GM12878 (cell line): ENCODE measurements around the gene MAPK8IP1. TPM values are rescaled to one million over a fixed set of nuclear protein-coding genes. Genes with fewer than 3 reads are reported as not detected.

Source experiments
- ATAC-seq: fragments of 200-7000 bp; cut with Tn5 transposase; 3 replicates; pipeline ENCODE4 v1.9.1; 2020; ENCODE audit warnings: mild to moderate bottlenecking, moderate library complexity
- BruUV-seq: library from RNA; stranded (reverse); fragments of 400-500 nt; replicated peaks from 2 replicates; lab custom pipeline; 2021; lab: Mats Ljungman, UMichigan
- CTCF ChIA-PET: fragments of 300-600 bp; sonication (Branson Sonifier 250); formaldehyde crosslinking; extraction: SDS; loops from one replicate; lab custom pipeline; 2021; ENCODE audit warnings: inconsistent platforms; lab: Yijun Ruan, JAX
- POLR2A ChIA-PET: fragments of 350-600 bp; formaldehyde crosslinking; extraction: SDS; loops from one replicate; lab custom pipeline; 2021; ENCODE audit warnings: inconsistent platforms; lab: Charles Lee
- RAD21 ChIA-PET: fragments of 300-600 bp; sonication (Branson Sonifier 250); formaldehyde crosslinking; loops from one replicate; lab custom pipeline; 2023; ENCODE audit warnings: antibody characterized with exemption; ENCODE audit not compliant: unreplicated experiment; lab: Charles Lee
- SMC1A ChIA-PET: fragments of 300-600 bp; sonication (Branson Sonifier 250); formaldehyde crosslinking; loops from one replicate; lab custom pipeline; 2023; ENCODE audit not compliant: unreplicated experiment, uncharacterized antibody; lab: Charles Lee
- DNase-seq: peaks from one replicate; pipeline ENCODE4 v3.0.0-alpha.2; 2011; ENCODE audit warnings: low read depth, low spot score
- FAIRE-seq: peaks from 3 replicates; lab custom pipeline; 2011; peaks lifted over from hg19 to GRCh38; lab: Jason Lieb, UNC
- H2AFZ ChIP-seq: 2 replicates; pipeline ENCODE4 v1.6.0; 2011; ENCODE audit warnings: low read depth, low read length, control low read depth; ENCODE audit not compliant: control insufficient read depth
- H3K27ac ChIP-seq: 2 replicates; pipeline ENCODE4 v1.5.1; 2011; ENCODE audit warnings: control low read depth; ENCODE audit not compliant: control insufficient read depth, insufficient read depth
- H3K27me3 ChIP-seq, 2 experiments: replicated peaks in 1 of 2; 2 replicates each; pipeline versions ENCODE4 v1.6.0 to v1.6.1; 2011; ENCODE audit warnings: low read length in 1 of 2; ENCODE audit not compliant: control insufficient read depth in 2 of 2, insufficient read depth in 2 of 2
- H3K36me3 ChIP-seq, 2 experiments: 2 replicates each; pipeline ENCODE4 v1.5.1; 2011; ENCODE audit warnings: low read length in 1 of 2; ENCODE audit not compliant: control insufficient read depth in 2 of 2, insufficient read depth in 2 of 2
- H3K4me1 ChIP-seq: 2 replicates; pipeline ENCODE4 v1.6.1; 2011; ENCODE audit warnings: mild to moderate bottlenecking, low read length, moderate library complexity, mixed read lengths; ENCODE audit not compliant: control insufficient read depth, insufficient read depth
- H3K4me2 ChIP-seq: 2 replicates; pipeline ENCODE4 v1.6.0; 2011; ENCODE audit warnings: control low read depth; ENCODE audit not compliant: control insufficient read depth, insufficient read depth
- H3K4me3 ChIP-seq: fragments of 200-600 bp; sonication (generic); 2 replicates; pipeline ENCODE4 v1.5.1; 2016
- H3K79me2 ChIP-seq: 2 replicates; pipeline ENCODE4 v1.6.0; 2011; ENCODE audit warnings: low read length; ENCODE audit not compliant: control insufficient read depth, insufficient read depth
- H3K9ac ChIP-seq: 2 replicates; pipeline ENCODE4 v1.8.0; 2011; ENCODE audit warnings: low read length, control low read depth, mixed read lengths; ENCODE audit not compliant: control insufficient read depth, insufficient read depth
- H3K9me3 ChIP-seq: replicated peaks from 3 replicates; pipeline ENCODE4 v1.5.1; 2011; ENCODE audit warnings: mild to moderate bottlenecking, low read length; ENCODE audit not compliant: control insufficient read depth, insufficient read depth
- H4K20me1 ChIP-seq: 2 replicates; pipeline ENCODE4 v1.6.0; 2011; ENCODE audit not compliant: control insufficient read depth, insufficient read depth
- ASH2L ChIP-seq: fragments of 300-600, 200-600 bp; sonication (generic); IDR thresholded peaks from 2 replicates; pipeline ENCODE4 v1.6.1; 2017; ENCODE audit warnings: low read depth, mild to moderate bottlenecking, borderline replicate concordance
- HDAC6 ChIP-seq: fragments of 200-600 bp; sonication (generic); IDR thresholded peaks from one replicate; pipeline ENCODE4 v1.8.0; 2017; ENCODE audit warnings: antibody characterized with exemption; ENCODE audit not compliant: unreplicated experiment
- HSF1 ChIP-seq: fragments of 150-350 bp; IDR thresholded peaks from 2 replicates; pipeline ENCODE4 v1.6.1; 2014; ENCODE audit warnings: mild to moderate bottlenecking, low read depth, low read length
- NFYB ChIP-seq: IDR thresholded peaks from 2 replicates; pipeline ENCODE4 v1.6.1; 2011; ENCODE audit warnings: low read depth, mild to moderate bottlenecking, low read length, improper control_type of control experiment, moderate library complexity; ENCODE audit not compliant: insufficient read depth
- POU2F2 ChIP-seq: IDR thresholded peaks from 3 replicates; pipeline ENCODE4 v1.6.1; 2011; ENCODE audit warnings: low read depth, mild to moderate bottlenecking, low read length, borderline replicate concordance
- RELA ChIP-seq: fragments of 450-650 bp; IDR thresholded peaks from 2 replicates; pipeline ENCODE4 v1.8.0; 2014; ENCODE audit warnings: borderline replicate concordance; ENCODE audit not compliant: partially characterized antibody
- TAF1 ChIP-seq: IDR thresholded peaks from 2 replicates; pipeline ENCODE4 v1.6.1; 2011; ENCODE audit warnings: mild to moderate bottlenecking, low read depth, low read length, borderline replicate concordance
- TBL1XR1 ChIP-seq: IDR thresholded peaks from 2 replicates; pipeline ENCODE4 v1.6.1; 2012; ENCODE audit warnings: low read depth, low read length, improper control_type of control experiment
- ZNF217 ChIP-seq: fragments of 450-650 bp; IDR thresholded peaks from 2 replicates; pipeline ENCODE4 v1.6.1; 2017; ENCODE audit warnings: antibody characterized with exemption, mild to moderate bottlenecking
- ZZZ3 ChIP-seq: IDR thresholded peaks from 2 replicates; pipeline ENCODE4 v1.6.1; 2011; ENCODE audit warnings: low read depth; ENCODE audit not compliant: control insufficient read depth, insufficient read length
- WGBS: methylation state at CpG from one replicate; pipeline ENCODE4 v1.1.6; 2016; ENCODE audit warnings: low lambda C conversion rate; ENCODE audit not compliant: insufficient replicate concordance, insufficient coverage; ENCODE audit errors: missing lambda C conversion rate; 5-methylcytosine and 5-hydroxymethylcytosine counted together
- in situ Hi-C: fragments of 300-500 bp; cut with MboI; formaldehyde crosslinking; loops from 9 replicates; pipeline ENCODE4 v1.14.3; 2018; ENCODE audit warnings: mixed read lengths
- intact Hi-C: fragments of 100-400 bp; cut with micrococcal nuclease; formaldehyde crosslinking; loops from one replicate; pipeline ENCODE4 v1.14.2; 2022; ENCODE audit not compliant: unreplicated experiment
- polyA plus RNA-seq, 11 experiments: library from polyadenylated mRNA; depleted of rRNA in 4 of 11; unstranded in 6 of 11; stranded (reverse) in 5 of 11; fragments of >200 nt; fragmentation: Nextera tagmentation in 4 of 11; fragmentation: Illumina TruSeq in 1 of 11; extraction: Ambion mirVana in 4 of 11; extraction: Trizol in 1 of 11; gene quantifications; 1 replicate in 1 of 11; 2 replicates in 10 of 11; pipeline versions ENCODE4 v1.2.1 to v1.2.3, GENCODE V29; 2011 to 2016; ENCODE audit warnings: inconsistent platforms in 2 of 11, missing spikeins in 2 of 11, low read depth in 1 of 11
- total RNA-seq, 4 experiments: library from RNA; depleted of rRNA in 3 of 4; stranded (reverse); fragments of >200 nt in 3 of 4; fragmentation: Illumina TruSeq in 1 of 4; extraction: Trizol in 1 of 4; gene quantifications; 2 replicates each; pipeline versions ENCODE4 v1.2.1 to v1.2.3, GENCODE V29; 2013 to 2021
- TF ChIP-seq, protein P1 (sequence below): fragments of 450-650 bp; IDR thresholded peaks from 2 replicates; pipeline ENCODE4 v1.6.1; 2017; ENCODE audit warnings: mild to moderate bottlenecking

Gene MAPK8IP1
- total and polyA plus RNA-seq, 10 of the 15 experiments (the other 5 are each of a cell fraction or from before 2014, with no cell fraction given) = 0.04 to 0.44 (median 0.11) TPM; not detected in 2

DNA sequence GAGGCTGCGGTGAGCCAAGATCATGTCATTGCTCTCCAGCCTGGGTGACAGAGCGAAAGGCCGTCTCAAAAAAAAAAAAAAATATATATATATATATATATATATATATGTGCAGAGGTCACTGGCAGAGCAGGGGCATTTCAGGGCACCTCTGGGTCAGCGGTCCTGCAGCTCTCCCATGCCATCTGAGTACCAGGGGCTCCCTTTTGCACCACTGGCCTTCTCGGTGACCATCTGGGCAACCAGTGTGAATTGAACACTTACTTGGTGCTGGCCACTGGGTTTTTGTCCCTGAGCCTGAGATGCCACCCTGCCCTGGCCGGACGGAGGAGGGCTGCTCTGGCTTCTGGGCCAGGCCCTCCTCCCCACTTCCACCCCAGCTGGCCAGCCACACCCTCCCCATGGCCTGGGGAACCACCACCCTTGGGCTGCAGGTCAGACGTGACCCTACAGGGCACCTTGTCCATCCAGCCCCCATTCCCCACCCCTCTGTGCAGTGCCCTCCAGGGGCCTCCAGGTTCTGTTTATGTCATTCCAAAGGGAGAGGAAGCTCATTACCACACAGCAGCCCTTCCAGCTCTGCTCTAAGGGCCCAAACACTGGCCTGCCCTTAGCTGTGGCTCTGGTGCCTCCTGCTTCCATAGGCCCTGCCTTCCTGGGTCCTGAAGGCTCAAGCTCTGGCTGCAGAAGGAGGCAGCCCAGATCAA, 10.3 kb downstream of the MAPK8IP1 start:
- CTCF ChIA-PET = interaction anchor here (0.7 kb wide), 1 partner anchor 504 kb away, joined by 3 read pairs; no protein-coding TSS in a partner anchor
- H3K27me3 ChIP-seq = peaks cover 3 to 10% of the 10 kb centered on the region in 2 experiments; a peak in 3 of 4 replicates
- TF ChIP-seq, protein P1, sequence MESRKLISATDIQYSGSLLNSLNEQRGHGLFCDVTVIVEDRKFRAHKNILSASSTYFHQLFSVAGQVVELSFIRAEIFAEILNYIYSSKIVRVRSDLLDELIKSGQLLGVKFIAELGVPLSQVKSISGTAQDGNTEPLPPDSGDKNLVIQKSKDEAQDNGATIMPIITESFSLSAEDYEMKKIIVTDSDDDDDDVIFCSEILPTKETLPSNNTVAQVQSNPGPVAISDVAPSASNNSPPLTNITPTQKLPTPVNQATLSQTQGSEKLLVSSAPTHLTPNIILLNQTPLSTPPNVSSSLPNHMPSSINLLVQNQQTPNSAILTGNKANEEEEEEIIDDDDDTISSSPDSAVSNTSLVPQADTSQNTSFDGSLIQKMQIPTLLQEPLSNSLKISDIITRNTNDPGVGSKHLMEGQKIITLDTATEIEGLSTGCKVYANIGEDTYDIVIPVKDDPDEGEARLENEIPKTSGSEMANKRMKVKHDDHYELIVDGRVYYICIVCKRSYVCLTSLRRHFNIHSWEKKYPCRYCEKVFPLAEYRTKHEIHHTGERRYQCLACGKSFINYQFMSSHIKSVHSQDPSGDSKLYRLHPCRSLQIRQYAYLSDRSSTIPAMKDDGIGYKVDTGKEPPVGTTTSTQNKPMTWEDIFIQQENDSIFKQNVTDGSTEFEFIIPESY = no peak
- TF ChIP-seq ZZZ3 = no peak
- TF ChIP-seq HDAC6 = no peak
- no peak for TF ChIP-seq NFYB
- no peak for TF ChIP-seq POU2F2
- no peak for TF ChIP-seq TBL1XR1
- TF ChIP-seq TAF1 = no peak
- no peak for TF ChIP-seq RELA
- TF ChIP-seq HSF1 = no peak
- no peak for TF ChIP-seq ASH2L
- no peak for TF ChIP-seq ZNF217
- TF ChIP-seq, all 136 proteins: peak for 0
- 38% methylated on average over 8 of the region's 8 CpGs for WGBS
- ATAC-seq = no peak
- H3K4me3 ChIP-seq = no peak overlapping the region
- no TSS peak for BruUV-seq
- no peak for DNase-seq
- no peak overlapping the region for H3K27ac ChIP-seq
- POLR2A ChIA-PET = no interaction called here
- intact Hi-C loops (no loop called here), in situ Hi-C loops (no loop called here)
- H3K36me3 ChIP-seq = no peaks in the 10 kb centered on the region
- no peaks in the 10 kb centered on the region for H3K4me1 ChIP-seq
- no peak overlapping the region for H3K4me2 ChIP-seq
- SMC1A ChIA-PET = no interaction called here
- no peaks in the 10 kb centered on the region for H3K9me3 ChIP-seq
- no peak for FAIRE-seq
- RAD21 ChIA-PET = no interaction called here
- no peaks in the 10 kb centered on the region; the same call in 1 of the 2 replicates for H4K20me1 ChIP-seq
- H2AFZ ChIP-seq = no peak overlapping the region
- H3K79me2 ChIP-seq = no peaks in the 10 kb centered on the region
- no peak overlapping the region for H3K9ac ChIP-seq
